Esophagus mucosa (tissue), 1 donor: Measurements from ENCODE around the gene MAPKAP1. TPM values are rescaled to one million over a fixed set of nuclear protein-coding genes. Genes with fewer than 3 reads are reported as not detected.
"Not testable (repeated sequence)": the region's sequence is repeated elsewhere in the genome, so short reads cannot be mapped to it uniquely, and the experiment has no call there.

ENCODE experiments used
- ATAC-seq: fragments of 200-7000 bp; cut with Tn5 transposase; one replicate; pipeline ENCODE4 v1.9.1; 2020
- total RNA-seq: library from RNA; stranded (reverse); gene quantifications from one replicate; pipeline ENCODE4 v1.2.4, GENCODE V29; 2023
- donor health status: DM: yes; HTN: yes; CAD: no.

MAPKAP1 gene
- total RNA-seq, 1 donor from 2014 or later = 57.1 TPM

- no peak for ATAC-seq
Measured at GRCh38 chr9:125603478-125604021, 103.5 kb downstream of the MAPKAP1 start.

- no peak for ATAC-seq
Measured at GRCh38 chr9:125601961-125602360, 105.0 kb downstream of the MAPKAP1 start.

- no peak for ATAC-seq
Measured at GRCh38 chr9:125600194-125600593, 106.8 kb downstream of the MAPKAP1 start.

GRCh38 chr9:125594223-125594610, 112.8 kb downstream of the MAPKAP1 start:
- no peak for ATAC-seq

DNA sequence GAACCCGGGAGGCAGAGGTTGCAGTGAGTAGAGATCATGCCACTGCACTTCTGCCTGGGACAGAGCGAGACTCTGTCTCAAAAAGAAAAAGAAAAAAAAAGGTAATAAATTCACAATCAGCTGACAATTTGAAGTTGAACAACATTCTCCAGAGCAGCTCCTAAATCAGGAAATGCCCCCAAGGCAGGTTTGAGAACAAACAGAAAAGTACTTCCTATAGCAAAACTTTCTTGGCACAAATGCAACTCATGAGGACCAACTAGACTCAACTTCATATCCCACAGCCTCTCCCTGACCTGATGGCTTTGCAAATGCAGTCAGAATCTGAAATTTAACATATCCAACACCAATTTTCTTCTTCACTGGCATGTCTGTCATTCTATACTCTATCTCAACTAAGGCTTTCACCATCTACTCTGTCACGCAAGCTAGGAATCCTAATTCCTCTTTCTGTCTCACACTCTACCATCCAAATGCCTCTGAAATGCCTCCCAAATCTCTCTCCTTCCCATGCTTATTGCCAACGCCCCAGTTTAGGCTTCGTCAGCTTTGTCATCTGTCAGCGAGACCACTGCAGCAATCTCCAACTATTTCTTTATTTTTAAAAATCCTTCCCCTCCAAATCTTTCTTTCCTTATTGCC, 113.3 kb downstream of the MAPKAP1 start:
- no peak for ATAC-seq

GRCh38 chr9:125591888-125592287, 115.1 kb downstream of the MAPKAP1 start:
- ATAC-seq = no peak

DNA sequence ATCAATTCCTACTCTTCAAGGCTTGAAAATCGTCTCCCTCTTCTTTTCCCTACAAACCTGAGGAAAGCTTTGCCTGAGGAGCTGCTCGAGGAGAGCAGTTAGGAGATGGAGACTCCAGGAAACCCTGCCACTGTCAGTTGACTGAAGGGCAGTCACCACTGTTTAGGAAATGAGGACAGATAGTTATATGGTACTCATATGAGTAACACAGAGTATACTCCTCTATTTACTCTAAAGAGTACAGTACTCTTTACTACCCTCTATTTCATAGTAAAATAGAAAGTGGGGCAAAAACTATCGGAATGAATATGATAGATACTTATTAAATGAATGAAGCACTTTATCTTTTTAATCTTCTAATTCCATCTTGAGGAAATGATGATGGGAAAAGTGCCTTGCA, 115.8 kb downstream of the MAPKAP1 start:
- ATAC-seq = no peak

GRCh38 chr9:125589287-125589686, 117.7 kb downstream of the MAPKAP1 start:
- ATAC-seq = peak; percentile 48

DNA sequence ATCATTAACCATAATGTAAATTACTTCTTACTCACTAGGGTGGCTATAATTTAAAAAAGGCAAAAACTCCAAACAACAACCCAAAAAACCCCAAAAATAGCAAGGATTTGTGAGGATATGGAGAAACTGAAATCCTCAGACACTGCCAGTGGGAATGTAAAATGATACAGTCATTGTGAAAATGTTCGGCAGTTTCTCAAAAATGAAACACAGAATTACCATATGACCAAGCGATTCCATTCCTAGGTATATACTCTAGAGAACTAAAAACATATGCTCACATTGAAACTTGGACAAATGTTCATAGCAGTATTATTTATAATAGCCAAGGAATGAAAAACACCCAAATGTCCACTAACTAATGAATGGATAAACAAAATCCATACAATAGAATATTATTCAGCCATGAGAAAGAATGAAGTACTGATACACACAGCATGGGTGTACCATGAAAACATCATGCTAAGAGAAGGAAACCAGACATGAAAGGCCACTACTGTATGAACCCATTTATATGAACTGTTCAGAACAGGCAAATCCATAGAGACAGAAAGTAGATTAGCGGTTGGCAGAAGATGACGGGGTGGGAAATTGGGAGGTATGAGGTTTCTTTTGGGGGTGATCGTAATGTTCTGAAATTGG, 119.1 kb downstream of the MAPKAP1 start:
- no peak for ATAC-seq

- no peak for ATAC-seq
Measured at GRCh38 chr9:125586172-125586511, 120.9 kb downstream of the MAPKAP1 start.

GRCh38 chr9:125585503-125586171, 121.4 kb downstream of the MAPKAP1 start:
- ATAC-seq = no peak

DNA sequence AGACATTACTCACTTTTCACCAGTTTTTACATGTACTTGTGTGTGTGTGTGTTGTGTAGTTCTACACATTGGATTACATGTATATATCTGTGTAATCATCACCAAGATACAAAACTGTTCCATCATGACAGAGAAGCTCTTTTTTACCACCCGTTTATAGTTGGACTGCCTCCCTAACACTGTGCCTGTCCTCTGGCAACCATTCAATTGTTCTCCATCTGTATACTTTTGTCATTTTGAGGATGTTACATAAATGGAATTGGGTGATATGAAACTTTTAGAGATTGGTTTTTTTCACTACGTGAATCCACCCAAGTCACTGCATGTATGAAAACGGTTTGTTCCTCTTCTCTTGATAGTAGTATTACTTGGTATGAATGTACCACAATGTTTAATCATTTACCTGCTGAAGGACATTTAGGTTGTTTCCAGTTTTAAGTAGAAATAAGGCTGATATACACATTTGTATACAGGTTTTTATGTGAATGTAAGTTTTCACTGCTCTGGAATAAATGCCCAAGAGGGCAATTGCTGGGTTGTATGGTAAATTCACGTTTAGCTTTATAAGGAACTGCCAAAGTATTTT, 126.2 kb downstream of the MAPKAP1 start:
- no peak for ATAC-seq

- ATAC-seq = no peak
Measured at GRCh38 chr9:125579030-125579932, 127.7 kb downstream of the MAPKAP1 start.

GRCh38 chr9:125574126-125574877, 132.7 kb downstream of the MAPKAP1 start:
- ATAC-seq = no peak

- not testable (repeated sequence) for ATAC-seq
Measured at GRCh38 chr9:125572461-125572860, 134.5 kb downstream of the MAPKAP1 start.

DNA sequence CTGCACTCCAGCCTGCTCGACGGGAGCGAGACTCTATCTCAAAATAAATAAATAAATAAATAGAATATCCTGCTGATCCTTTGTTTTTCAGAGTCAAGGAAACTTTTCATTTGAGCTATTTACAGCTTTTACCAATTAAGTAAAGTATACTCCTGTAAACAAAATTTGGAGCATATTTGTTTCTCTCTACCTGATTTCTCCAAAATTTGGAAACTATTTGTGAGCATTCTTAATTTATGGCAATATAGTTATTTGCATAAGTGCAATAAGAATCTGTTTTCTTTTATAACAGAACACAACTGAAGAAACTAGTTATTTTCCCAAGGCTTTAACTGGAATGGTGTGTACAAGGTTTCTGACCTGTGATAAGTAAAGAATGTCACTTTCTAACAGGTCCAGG, 135.2 kb downstream of the MAPKAP1 start:
- not testable (repeated sequence) for ATAC-seq

DNA sequence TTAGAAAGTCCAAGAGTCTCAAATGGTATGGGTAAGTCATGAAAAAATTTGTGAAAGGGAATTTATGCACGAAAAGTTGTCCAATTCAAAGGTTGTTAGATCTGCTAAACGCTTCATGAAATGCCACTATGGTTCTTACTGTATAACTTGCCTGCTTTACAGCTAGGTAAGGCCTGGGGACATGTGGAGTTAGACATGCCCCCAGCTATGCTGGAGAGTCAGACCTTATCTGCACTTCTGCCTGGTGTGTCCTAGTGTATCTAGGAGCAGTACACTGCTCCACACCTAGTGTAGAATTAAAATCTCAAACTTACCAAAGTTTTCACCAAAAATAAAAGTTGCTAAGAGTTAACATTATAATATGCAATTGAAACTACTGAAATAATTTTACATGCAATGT, 136.8 kb downstream of the MAPKAP1 start:
- no peak for ATAC-seq

DNA sequence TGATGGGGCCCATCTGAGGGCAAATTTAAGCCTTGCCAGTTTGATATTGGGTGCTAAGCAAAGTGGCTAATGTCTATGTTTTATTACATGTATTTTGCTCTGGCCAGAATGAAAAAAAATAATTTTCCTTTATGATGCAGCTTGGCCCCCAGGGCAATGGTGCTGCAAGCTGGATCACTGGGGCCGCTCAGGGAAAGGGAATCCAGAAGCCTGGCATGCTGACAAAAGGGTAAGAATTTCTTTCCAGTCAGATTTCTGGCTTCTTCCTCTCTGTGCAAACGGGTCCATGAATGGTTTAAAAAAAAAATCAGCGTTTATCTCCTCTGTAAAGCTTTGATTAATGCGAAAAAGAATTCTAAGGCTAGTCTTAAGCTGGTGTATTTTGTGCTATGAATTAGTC, 138.4 kb downstream of the MAPKAP1 start:
- ATAC-seq = no peak

GRCh38 chr9:125566051-125566450, 141.0 kb downstream of the MAPKAP1 start:
- peak; percentile 38 for ATAC-seq

GRCh38 chr9:125565126-125565525, 141.9 kb downstream of the MAPKAP1 start:
- no peak for ATAC-seq

- peak; percentile 81 for ATAC-seq
Measured at GRCh38 chr9:125564631-125565030, 142.4 kb downstream of the MAPKAP1 start.
